Measurements from ENCODE around the gene WAPL.

DNA sequence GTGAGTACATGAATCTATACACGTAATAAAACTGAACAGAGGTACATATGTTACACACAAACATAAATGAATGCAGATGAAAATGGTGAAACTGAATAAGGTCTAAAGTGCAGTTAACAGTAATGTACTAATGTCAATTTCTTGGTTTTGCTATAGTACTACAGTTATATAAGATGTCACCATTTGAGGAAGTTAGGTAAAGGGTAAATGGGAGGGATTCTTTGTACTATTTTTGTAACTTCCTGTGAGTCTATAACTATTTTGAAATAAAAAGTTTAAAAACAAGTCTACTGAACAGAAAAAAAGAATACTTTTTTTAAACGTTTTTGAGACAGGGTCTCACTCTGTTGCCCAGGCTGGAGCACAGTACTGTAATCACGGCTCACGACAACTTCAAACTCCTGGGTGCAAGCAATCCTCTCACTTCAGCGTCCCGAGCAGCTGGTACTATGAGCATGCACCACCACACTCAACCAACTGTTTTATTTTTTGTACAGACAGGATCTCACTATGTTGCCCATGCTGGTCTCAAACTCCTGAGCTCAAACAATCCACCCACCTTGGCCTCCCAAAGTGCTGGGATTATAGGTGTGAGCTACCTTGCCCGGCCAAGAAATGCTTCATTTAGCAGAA, 71.5 kb downstream of the WAPL start:
- no peak for TF ChIP-seq EGR1 (IDR thresholded peaks at IDR 0.05; ENCODE audit: borderline replicate concordance, low read depth, low read length)
- no peak for TF ChIP-seq ZNF274 (IDR thresholded peaks at IDR 0.05; ENCODE audit: borderline replicate concordance, extremely low read depth, low read length)
- TF ChIP-seq, protein P1, sequence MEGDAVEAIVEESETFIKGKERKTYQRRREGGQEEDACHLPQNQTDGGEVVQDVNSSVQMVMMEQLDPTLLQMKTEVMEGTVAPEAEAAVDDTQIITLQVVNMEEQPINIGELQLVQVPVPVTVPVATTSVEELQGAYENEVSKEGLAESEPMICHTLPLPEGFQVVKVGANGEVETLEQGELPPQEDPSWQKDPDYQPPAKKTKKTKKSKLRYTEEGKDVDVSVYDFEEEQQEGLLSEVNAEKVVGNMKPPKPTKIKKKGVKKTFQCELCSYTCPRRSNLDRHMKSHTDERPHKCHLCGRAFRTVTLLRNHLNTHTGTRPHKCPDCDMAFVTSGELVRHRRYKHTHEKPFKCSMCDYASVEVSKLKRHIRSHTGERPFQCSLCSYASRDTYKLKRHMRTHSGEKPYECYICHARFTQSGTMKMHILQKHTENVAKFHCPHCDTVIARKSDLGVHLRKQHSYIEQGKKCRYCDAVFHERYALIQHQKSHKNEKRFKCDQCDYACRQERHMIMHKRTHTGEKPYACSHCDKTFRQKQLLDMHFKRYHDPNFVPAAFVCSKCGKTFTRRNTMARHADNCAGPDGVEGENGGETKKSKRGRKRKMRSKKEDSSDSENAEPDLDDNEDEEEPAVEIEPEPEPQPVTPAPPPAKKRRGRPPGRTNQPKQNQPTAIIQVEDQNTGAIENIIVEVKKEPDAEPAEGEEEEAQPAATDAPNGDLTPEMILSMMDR (IDR thresholded peaks at IDR 0.05; ENCODE audit: control extremely low read depth in 1 of 3, insufficient read depth in 1 of 3, low read depth in 1 of 3, low read length in 3 of 3) = no peak
- no peak for TF ChIP-seq POLR2AphosphoS5 (IDR thresholded peaks at IDR 0.05; ENCODE audit: low read depth, low read length)
- no peak for TF ChIP-seq TCF12 (IDR thresholded peaks at IDR 0.05; ENCODE audit: low read depth, low read length)
- TF ChIP-seq JUN (IDR thresholded peaks at IDR 0.05; ENCODE audit: low read depth, low read length) = no peak
- TF ChIP-seq ASH2L (IDR thresholded peaks at IDR 0.05; ENCODE audit: low read length) = no peak
- no peak for TF ChIP-seq CBX5 (IDR thresholded peaks at IDR 0.05; ENCODE audit: low read depth, low read length)
- TF ChIP-seq CHD2 (IDR thresholded peaks at IDR 0.05; ENCODE audit: low read length) = no peak

Data from H1 (cell line).